Suprapubic skin (tissue), 4 donors: ENCODE measurements around the gene ANTXR1. TPM values are rescaled to one million over a fixed set of nuclear protein-coding genes. Genes with fewer than 3 reads are reported as not detected.

Experiments
- DNase-seq, 2 donors: peaks; one replicate each; pipeline ENCODE4 v3.0.0-alpha.2; 2019; ENCODE audit warnings: low spot score in 2 of 2
- H3K27ac ChIP-seq: fragments of 200-600 bp; sonication (generic); one replicate; pipeline ENCODE4 v1.5.1; 2019
- H3K27me3 ChIP-seq: fragments of 200-600 bp; sonication (generic); one replicate; pipeline ENCODE4 v1.5.1; 2019
- H3K36me3 ChIP-seq: fragments of 200-600 bp; sonication (generic); one replicate; pipeline ENCODE4 v1.5.1; 2019
- H3K4me1 ChIP-seq: fragments of 200-600 bp; sonication (generic); one replicate; pipeline ENCODE4 v1.5.1; 2019
- H3K4me3 ChIP-seq: fragments of 200-600 bp; sonication (generic); one replicate; pipeline ENCODE4 v1.5.1; 2019; ENCODE audit warnings: mild to moderate bottlenecking
- H3K9me3 ChIP-seq: fragments of 200-600 bp; sonication (generic); one replicate; pipeline ENCODE4 v1.5.1; 2019
- EP300 ChIP-seq: sonication (generic); formaldehyde crosslinking; IDR thresholded peaks from one replicate; pipeline ENCODE4 v1.6.1; 2017; ENCODE audit warnings: antibody characterized with exemption
- POLR2A ChIP-seq, 2 donors: fragments of 450-650 bp; IDR thresholded peaks; one replicate each; pipeline ENCODE4 v1.6.1; 2017; ENCODE audit warnings: antibody characterized with exemption in 2 of 2, mild to moderate bottlenecking in 2 of 2, moderate library complexity in 2 of 2
- POLR2AphosphoS5 ChIP-seq, 3 donors: sonication (generic); formaldehyde crosslinking; IDR thresholded peaks; one replicate each; pipeline ENCODE4 v1.6.1; 2017; ENCODE audit warnings: antibody characterized with exemption in 3 of 3
- WGBS: methylation state at CpG from one replicate; pipeline ENCODE4 v1.1.5; 2018; 5-methylcytosine and 5-hydroxymethylcytosine counted together
- total RNA-seq, 4 donors: library from RNA; depleted of rRNA; stranded (reverse); fragments of >200 nt; gene quantifications; one replicate each; pipeline ENCODE4 v1.1.0, GENCODE V29; 2016
- TF ChIP-seq, protein P1 (sequence below), 2 donors: fragments of 200-600 bp in 1 of 2; fragments of 450-650 bp in 1 of 2; sonication (generic) in 1 of 2; IDR thresholded peaks; one replicate each; pipeline ENCODE4 v1.5.1; 2016 to 2019; ENCODE audit warnings: antibody characterized with exemption in 2 of 2, mild to moderate bottlenecking in 1 of 2, moderate library complexity in 1 of 2

Gene ANTXR1
- total RNA-seq, 4 donors from 2014 or later = 35.5 to 111 (median 66.6) TPM

GRCh38 chr2:69082430-69082997, 69.5 kb downstream of the ANTXR1 start:
- 39% methylated on average over 9 of the region's 9 CpGs for WGBS
- TF ChIP-seq POLR2AphosphoS5 (IDR thresholded peaks at IDR 0.05) = peak in 1 of 3 donors; percentile 43
- no peak for TF ChIP-seq POLR2A (IDR thresholded peaks at IDR 0.05)

GRCh38 chr2:69083235-69083748, 70.3 kb downstream of the ANTXR1 start:
- H3K9me3 ChIP-seq = no peaks in the 10 kb centered on the region
- no peaks in the 10 kb centered on the region for H3K27me3 ChIP-seq
- WGBS = 54% methylated on average over 2 of the region's 2 CpGs
- no peak overlapping the region for H3K4me3 ChIP-seq
- peaks cover 29% of the 10 kb centered on the region for H3K4me1 ChIP-seq
- no peak for DNase-seq
- peaks cover 3% of the 10 kb centered on the region for H3K36me3 ChIP-seq
- TF ChIP-seq POLR2A (IDR thresholded peaks at IDR 0.05) (no peak), POLR2AphosphoS5 (IDR thresholded peaks at IDR 0.05) (peak in 2 of 3 donors; percentile 63 to 70)
- TF ChIP-seq, protein P1, sequence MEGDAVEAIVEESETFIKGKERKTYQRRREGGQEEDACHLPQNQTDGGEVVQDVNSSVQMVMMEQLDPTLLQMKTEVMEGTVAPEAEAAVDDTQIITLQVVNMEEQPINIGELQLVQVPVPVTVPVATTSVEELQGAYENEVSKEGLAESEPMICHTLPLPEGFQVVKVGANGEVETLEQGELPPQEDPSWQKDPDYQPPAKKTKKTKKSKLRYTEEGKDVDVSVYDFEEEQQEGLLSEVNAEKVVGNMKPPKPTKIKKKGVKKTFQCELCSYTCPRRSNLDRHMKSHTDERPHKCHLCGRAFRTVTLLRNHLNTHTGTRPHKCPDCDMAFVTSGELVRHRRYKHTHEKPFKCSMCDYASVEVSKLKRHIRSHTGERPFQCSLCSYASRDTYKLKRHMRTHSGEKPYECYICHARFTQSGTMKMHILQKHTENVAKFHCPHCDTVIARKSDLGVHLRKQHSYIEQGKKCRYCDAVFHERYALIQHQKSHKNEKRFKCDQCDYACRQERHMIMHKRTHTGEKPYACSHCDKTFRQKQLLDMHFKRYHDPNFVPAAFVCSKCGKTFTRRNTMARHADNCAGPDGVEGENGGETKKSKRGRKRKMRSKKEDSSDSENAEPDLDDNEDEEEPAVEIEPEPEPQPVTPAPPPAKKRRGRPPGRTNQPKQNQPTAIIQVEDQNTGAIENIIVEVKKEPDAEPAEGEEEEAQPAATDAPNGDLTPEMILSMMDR (IDR thresholded peaks at IDR 0.05) = no peak
- H3K27ac ChIP-seq = peak overlapping the region; percentile 80

More at GRCh38 chr2:69082430-69082997, 69.5 kb downstream of the ANTXR1 start:
- Histone ChIP-seq H3K27ac (peak overlapping the region; percentile 80), H3K4me3 (no peak overlapping the region), H3K9me3 (no peaks in the 10 kb centered on the region), H3K36me3 (peaks cover 10% of the 10 kb centered on the region), H3K4me1 (peaks cover 25% of the 10 kb centered on the region), H3K27me3 (no peaks in the 10 kb centered on the region)
- no peak for DNase-seq

- Histone ChIP-seq H3K9me3 (no peaks in the 10 kb centered on the region), H3K4me1 (peaks cover 33% of the 10 kb centered on the region), H3K4me3 (no peak overlapping the region), H3K36me3 (no peaks in the 10 kb centered on the region), H3K27ac (no peak overlapping the region), H3K27me3 (no peaks in the 10 kb centered on the region)
- no peak for DNase-seq
- TF ChIP-seq POLR2AphosphoS5 (IDR thresholded peaks at IDR 0.05) = no peak
- no peak for TF ChIP-seq EP300
- no peak for TF ChIP-seq POLR2A (IDR thresholded peaks at IDR 0.05)
- 92% methylated on average over 4 of the region's 4 CpGs for WGBS
These were observed 71.5 kb downstream of the ANTXR1 start for GRCh38 chr2:69084492-69084891.

DNA sequence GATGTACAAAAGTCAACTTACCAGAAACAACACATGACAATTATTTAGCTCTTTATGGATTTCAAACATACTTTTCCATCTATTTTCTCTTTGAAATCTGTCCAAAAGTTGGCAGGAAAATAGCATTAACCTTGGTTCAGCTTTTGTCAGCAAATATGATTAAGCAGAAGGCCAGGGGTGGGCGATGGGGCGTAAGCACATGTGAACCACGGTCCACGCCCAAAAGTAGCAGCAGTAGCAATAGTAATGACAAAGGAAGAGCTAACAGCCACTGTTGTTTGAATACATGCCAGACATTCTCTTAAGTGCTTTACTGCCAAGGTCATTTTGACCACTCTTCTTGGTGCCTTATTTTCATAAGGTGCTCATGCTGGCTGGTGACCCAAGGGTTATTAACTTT, 73.5 kb downstream of the ANTXR1 start:
- TF ChIP-seq POLR2A (IDR thresholded peaks at IDR 0.05) = no peak
- no peak for TF ChIP-seq EP300
- TF ChIP-seq, protein P1 (IDR thresholded peaks at IDR 0.05) = no peak
- TF ChIP-seq POLR2AphosphoS5 (IDR thresholded peaks at IDR 0.05) = no peak
- H3K4me1 ChIP-seq = peaks cover 33% of the 10 kb centered on the region
- H3K27me3 ChIP-seq = no peaks in the 10 kb centered on the region
- WGBS = 71% methylated on average over 4 of the region's 4 CpGs
- no peak overlapping the region for H3K4me3 ChIP-seq
- H3K9me3 ChIP-seq = no peaks in the 10 kb centered on the region
- no peak overlapping the region for H3K27ac ChIP-seq
- no peak for DNase-seq
- H3K36me3 ChIP-seq = no peaks in the 10 kb centered on the region

GRCh38 chr2:69087211-69087911, 74.4 kb downstream of the ANTXR1 start:
- peaks cover 3% of the 10 kb centered on the region for H3K36me3 ChIP-seq
- no peak for DNase-seq
- no peaks in the 10 kb centered on the region for H3K9me3 ChIP-seq
- 90% methylated on average over 5 of the region's 5 CpGs for WGBS
- no peak overlapping the region for H3K4me3 ChIP-seq
- H3K4me1 ChIP-seq = peaks cover 29% of the 10 kb centered on the region
- no peaks in the 10 kb centered on the region for H3K27me3 ChIP-seq
- no peak for TF ChIP-seq POLR2A (IDR thresholded peaks at IDR 0.05)
- no peak for TF ChIP-seq POLR2AphosphoS5 (IDR thresholded peaks at IDR 0.05)
- TF ChIP-seq, protein P1 (IDR thresholded peaks at IDR 0.05) = no peak
- TF ChIP-seq EP300 = no peak
- H3K27ac ChIP-seq = no peak overlapping the region

- Histone ChIP-seq H3K9me3 (no peaks in the 10 kb centered on the region), H3K27ac (peak overlapping the region; percentile 5), H3K4me3 (no peak overlapping the region), H3K36me3 (peaks cover 3% of the 10 kb centered on the region), H3K4me1 (peaks cover 24% of the 10 kb centered on the region), H3K27me3 (no peaks in the 10 kb centered on the region)
- DNase-seq = no peak
- WGBS = 50% methylated on average over 1 of the region's 1 CpG
- TF ChIP-seq POLR2AphosphoS5 (IDR thresholded peaks at IDR 0.05) = peak in 1 of 3 donors; percentile 25
- TF ChIP-seq, protein P1 (IDR thresholded peaks at IDR 0.05) = no peak
These were observed 74.9 kb downstream of the ANTXR1 start for GRCh38 chr2:69087912-69088240.
